Duodenal mucosa (tissue), 2 donors: ENCODE results near the gene FGF16.
"Not testable (repeated sequence)": the region's sequence is repeated elsewhere in the genome, so short reads cannot be mapped to it uniquely, and the experiment has no call there.

Source experiments
- H3K27ac ChIP-seq: one replicate; pipeline ENCODE4 v1.7.0; 2013; ENCODE audit warnings: low read depth, low read length
- H3K27me3 ChIP-seq, 2 donors: one replicate each; pipeline ENCODE4 v1.7.0; 2013; ENCODE audit warnings: low read length in 2 of 2, control low read depth in 1 of 2; ENCODE audit not compliant: insufficient read depth in 2 of 2, control insufficient read depth in 1 of 2
- H3K36me3 ChIP-seq, 2 donors: one replicate each; pipeline ENCODE4 v1.7.0; 2013; ENCODE audit warnings: low read length in 2 of 2, control low read depth in 1 of 2; ENCODE audit not compliant: insufficient read depth in 2 of 2, control insufficient read depth in 1 of 2
- H3K4me1 ChIP-seq, 2 donors: one replicate each; pipeline ENCODE4 v1.7.0; 2013; ENCODE audit warnings: low read length in 2 of 2, control low read depth in 1 of 2; ENCODE audit not compliant: insufficient read depth in 2 of 2, control insufficient read depth in 1 of 2
- H3K4me3 ChIP-seq, 2 donors: one replicate each; pipeline ENCODE4 v1.7.0; 2013; ENCODE audit warnings: low read length in 2 of 2, low read depth in 1 of 2
- H3K9ac ChIP-seq, 2 donors: one replicate each; pipeline ENCODE4 v1.7.0; 2013; ENCODE audit warnings: low read length in 2 of 2, low read depth in 1 of 2
- H3K9me3 ChIP-seq, 2 donors: one replicate each; pipeline ENCODE4 v1.7.0; 2013; ENCODE audit warnings: low read length in 2 of 2, control low read depth in 1 of 2; ENCODE audit not compliant: control insufficient read depth in 1 of 2

Gene FGF16

DNA sequence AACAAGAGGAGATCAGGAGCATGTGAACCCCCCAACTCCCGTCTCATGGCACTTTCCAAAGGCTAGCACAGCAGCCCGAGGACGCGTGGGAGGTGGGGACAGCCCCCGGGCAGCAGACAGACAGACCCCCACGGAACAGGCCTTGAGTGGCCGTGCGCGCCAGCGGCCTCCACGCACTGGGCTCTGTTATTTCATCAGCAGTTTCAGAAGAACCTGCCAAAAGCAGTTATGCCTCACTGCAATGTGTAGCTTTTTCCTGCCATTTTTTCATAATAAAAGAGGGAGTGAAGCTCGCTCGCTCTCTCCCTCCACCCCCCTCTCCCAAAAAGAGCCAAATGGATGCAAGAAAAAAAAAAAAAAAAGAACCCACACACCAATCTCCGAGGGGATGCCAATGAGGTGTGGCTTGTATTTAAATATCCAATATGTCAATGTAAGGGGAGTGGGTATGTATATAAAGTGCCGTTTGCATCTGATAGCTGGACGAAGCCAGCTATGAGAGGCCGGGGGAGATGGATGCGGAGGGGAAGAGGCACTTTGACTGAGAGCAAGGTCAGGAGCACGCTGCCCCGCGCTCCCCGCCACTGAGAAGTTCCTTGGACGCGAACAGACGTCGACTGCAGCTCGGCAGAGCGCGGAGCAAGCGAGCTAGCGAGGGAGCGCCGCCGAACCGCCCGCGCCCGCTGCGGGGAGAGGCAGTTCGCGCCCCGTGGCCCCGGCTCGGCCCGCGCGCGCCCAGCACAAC is at the start of gene FGF16:
Gene FGF16 (plus strand): TSS at position 482 of the 745 bp plus-strand sequence. CDS start 286 bp downstream, outside the sequence.
- Histone ChIP-seq H3K4me3 (peak within 1 kb of the TSS; percentile 62 to 65), H3K36me3 (no peaks in the 10 kb centered on the region), H3K4me1 (peaks cover 0 to 4% of the 10 kb centered on the region in 2 donors), H3K9ac (no peak within 1 kb of the TSS), H3K27me3 (no peaks in the 10 kb centered on the region), H3K27ac (no peak within 1 kb of the TSS), H3K9me3 (no peaks in the 10 kb centered on the region)

GRCh38 chrX:77398330-77398954 is 48.7 kb upstream of the FGF16 start:
- Histone ChIP-seq H3K4me3 (no peak overlapping the region), H3K27me3 (no peaks in the 10 kb centered on the region), H3K27ac (no peak overlapping the region), H3K9me3 (no peaks in the 10 kb centered on the region), H3K9ac (no peak overlapping the region), H3K4me1 (no peaks in the 10 kb centered on the region), H3K36me3 (no peaks in the 10 kb centered on the region)

- Histone ChIP-seq H3K9ac (no peak overlapping the region), H3K4me3 (no peak overlapping the region), H3K9me3 (no peaks in the 10 kb centered on the region), H3K4me1 (no peaks in the 10 kb centered on the region), H3K36me3 (no peaks in the 10 kb centered on the region), H3K27ac (no peak overlapping the region), H3K27me3 (no peaks in the 10 kb centered on the region)
Observed at GRCh38 chrX:77404419-77404818, 42.8 kb upstream of the FGF16 start.

- H3K9ac ChIP-seq, H3K27ac ChIP-seq, H3K4me3 ChIP-seq, H3K9me3 ChIP-seq, H3K36me3 ChIP-seq, H3K4me1 ChIP-seq, H3K27me3 ChIP-seq: not testable (repeated sequence)
Observed at GRCh38 chrX:77407821-77408220, 39.4 kb upstream of the FGF16 start.

DNA sequence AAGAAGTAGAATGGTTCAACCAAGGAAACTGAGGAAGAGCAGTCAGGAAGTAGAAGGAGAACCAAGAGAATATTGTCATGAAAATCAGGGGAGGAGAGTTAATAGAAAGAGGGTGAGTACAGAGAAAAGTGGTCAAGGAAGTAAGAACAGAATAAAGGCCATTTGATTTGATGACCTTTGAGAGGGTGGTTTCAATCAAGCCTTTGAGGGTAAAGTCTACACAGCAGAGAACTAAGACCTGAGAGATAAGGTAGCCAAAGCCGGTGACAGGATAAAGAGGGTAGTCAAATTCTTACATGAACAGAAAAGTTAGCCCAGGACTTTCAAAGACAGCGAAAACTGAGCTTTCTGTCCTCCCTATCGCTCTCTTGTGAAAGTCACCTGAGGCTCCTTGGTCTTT is 34.6 kb upstream of the FGF16 start:
- no peak overlapping the region for H3K27ac ChIP-seq
- no peak overlapping the region for H3K4me3 ChIP-seq
- no peaks in the 10 kb centered on the region for H3K27me3 ChIP-seq
- H3K36me3 ChIP-seq, result no peaks in the 10 kb centered on the region
- H3K4me1 ChIP-seq, result peaks cover 0 to 4% of the 10 kb centered on the region in 2 donors
- H3K9ac ChIP-seq, result no peak overlapping the region
- H3K9me3 ChIP-seq, result no peaks in the 10 kb centered on the region

- Histone ChIP-seq H3K4me1 (peaks cover 0 to 4% of the 10 kb centered on the region in 2 donors), H3K9me3 (no peaks in the 10 kb centered on the region), H3K27ac (no peak overlapping the region), H3K9ac (no peak overlapping the region), H3K4me3 (no peak overlapping the region), H3K27me3 (no peaks in the 10 kb centered on the region), H3K36me3 (no peaks in the 10 kb centered on the region)
Observed at GRCh38 chrX:77415161-77415560, 32.0 kb upstream of the FGF16 start.

DNA sequence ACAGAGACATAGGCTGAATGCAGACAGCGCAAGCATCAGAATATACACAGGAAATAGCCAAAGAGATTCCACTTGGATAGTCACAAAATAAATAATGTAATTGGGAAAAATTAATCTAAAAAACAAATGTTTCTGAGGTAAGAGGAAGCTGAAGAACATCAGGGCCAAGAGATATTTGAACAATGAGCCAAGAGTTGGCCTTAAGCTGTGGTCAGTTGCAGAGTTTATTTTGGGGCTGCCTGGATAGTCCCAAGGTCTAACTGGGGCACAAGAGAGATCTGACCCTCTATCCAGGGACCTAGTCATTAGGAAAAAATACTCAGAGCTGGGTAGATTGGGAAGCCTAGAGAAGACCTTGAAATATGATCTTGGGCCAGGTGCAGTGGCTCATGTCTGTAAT is 31.3 kb upstream of the FGF16 start:
- Histone ChIP-seq H3K36me3 (no peaks in the 10 kb centered on the region), H3K9me3 (no peaks in the 10 kb centered on the region), H3K9ac (no peak overlapping the region), H3K4me3 (no peak overlapping the region), H3K4me1 (peaks cover 0 to 4% of the 10 kb centered on the region in 2 donors), H3K27me3 (no peaks in the 10 kb centered on the region), H3K27ac (no peak overlapping the region)

GRCh38 chrX:77422891-77423648 is 24.1 kb upstream of the FGF16 start:
- Histone ChIP-seq H3K27ac (no peak overlapping the region), H3K9me3 (no peaks in the 10 kb centered on the region), H3K27me3 (no peaks in the 10 kb centered on the region), H3K36me3 (no peaks in the 10 kb centered on the region), H3K4me1 (no peaks in the 10 kb centered on the region), H3K4me3 (no peak overlapping the region), H3K9ac (no peak overlapping the region)

DNA sequence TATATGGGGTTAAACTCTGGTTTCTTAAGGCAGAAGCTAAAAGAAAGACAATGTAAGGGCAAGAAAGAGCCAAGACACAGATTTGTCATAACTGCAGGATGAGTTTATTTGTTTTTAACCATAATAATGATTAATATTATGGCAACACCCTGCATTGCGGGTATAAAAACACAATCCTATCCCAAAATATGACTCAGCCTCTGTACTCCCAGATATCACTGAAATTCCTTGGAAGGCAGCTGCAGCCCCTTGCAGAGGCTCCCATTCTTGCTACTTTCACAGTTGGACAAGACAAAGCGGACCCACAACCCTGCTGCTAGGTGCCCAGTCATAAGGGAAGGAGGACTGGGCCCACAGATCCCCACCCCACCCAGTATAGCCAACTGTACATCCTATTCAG is 20.4 kb upstream of the FGF16 start:
- H3K4me1 ChIP-seq, result no peaks in the 10 kb centered on the region
- no peaks in the 10 kb centered on the region for H3K36me3 ChIP-seq
- H3K9me3 ChIP-seq, result no peaks in the 10 kb centered on the region
- no peak overlapping the region for H3K4me3 ChIP-seq
- H3K9ac ChIP-seq, result no peak overlapping the region
- no peaks in the 10 kb centered on the region for H3K27me3 ChIP-seq
- H3K27ac ChIP-seq, result no peak overlapping the region

- Histone ChIP-seq H3K9me3 (no peaks in the 10 kb centered on the region), H3K27me3 (no peaks in the 10 kb centered on the region), H3K36me3 (no peaks in the 10 kb centered on the region), H3K4me1 (no peaks in the 10 kb centered on the region), H3K27ac (no peak overlapping the region), H3K4me3 (no peak overlapping the region), H3K9ac (no peak overlapping the region)
Observed at GRCh38 chrX:77427611-77428010, 19.6 kb upstream of the FGF16 start.
